ENCODE data around the gene ISOC2. TPM values are rescaled to one million over a fixed set of nuclear protein-coding genes. Genes with fewer than 3 reads are reported as not detected.

ISOC2 gene
- total RNA-seq, 3 donors from 2014 or later (not counting 1 experiment from before 2014, with no cell fraction given) = 7.2 to 12.4 (median 9.5) TPM

- TF ChIP-seq CTCF (IDR thresholded peaks at IDR 0.05) = no peak
- peak within 1 kb of the TSS; percentile 74 for H3K27ac ChIP-seq (ENCODE audit: low read length)
- Mint-ChIP-seq H3K36me3 (no peaks in the 10 kb centered on the region), H3K27ac (peak within 1 kb of the TSS; percentile 86 to 90), H3K4me3 (peak within 1 kb of the TSS; percentile 89), H3K4me1 (peaks cover 31 to 37% of the 10 kb centered on the region in 2 donors), H3K9me3 (no peaks in the 10 kb centered on the region), H3K27me3 (ENCODE audit: low read depth in 2 of 2) (no peaks in the 10 kb centered on the region)
- no peaks in the 10 kb centered on the region for H3K27me3 ChIP-seq (ENCODE audit: control insufficient read depth, insufficient read depth, low read length)
- peak; percentile 97 to 99 for DNase-seq
- no peaks in the 10 kb centered on the region for H3K9me3 ChIP-seq (ENCODE audit: control insufficient read depth, insufficient read depth, low read length)
- peaks cover 20% of the 10 kb centered on the region for H3K4me1 ChIP-seq (ENCODE audit: control insufficient read depth, insufficient read depth, low read length)
- peak; percentile 91 to 96 (median 92) for ATAC-seq
- intact Hi-C loops (cut with micrococcal nuclease) = loop anchor here (1.0 to 2.0 kb wide), 2 partner anchors 15 to 123 kb away; partner anchors contain the start of genes FIZ1 and ISOC2
- WGBS (ENCODE audit: insufficient coverage) = 1% methylated on average over 59 of the region's 61 CpGs
- H3K4me3 ChIP-seq (ENCODE audit: low read length) = peak within 1 kb of the TSS; percentile 49
- no peaks in the 10 kb centered on the region for H3K36me3 ChIP-seq (ENCODE audit: control insufficient read depth, insufficient read depth, low read length)
These were observed 14.8 kb upstream of the ISOC2 start, which contains the start of gene ZNF628 for GRCh38 chr19:55476100-55476775. Gene ZNF628, plus strand, starts transcription at chr19:55476617. Its CDS starts 3,294 bp downstream, at chr19:55479911.

GRCh38 chr19:55474269-55475265, 13.1 kb upstream of the ISOC2 start:
- Histone ChIP-seq H3K4me1 (ENCODE audit: control insufficient read depth, insufficient read depth, low read length) (peaks cover 20% of the 10 kb centered on the region), H3K36me3 (ENCODE audit: control insufficient read depth, insufficient read depth, low read length) (no peaks in the 10 kb centered on the region), H3K27ac (ENCODE audit: low read length) (no peak overlapping the region), H3K4me3 (ENCODE audit: low read length) (no peak overlapping the region), H3K27me3 (ENCODE audit: control insufficient read depth, insufficient read depth, low read length) (no peaks in the 10 kb centered on the region), H3K9me3 (ENCODE audit: control insufficient read depth, insufficient read depth, low read length) (no peaks in the 10 kb centered on the region)
- Mint-ChIP-seq H3K27ac (no peak overlapping the region), H3K27me3 (ENCODE audit: low read depth in 2 of 2) (no peaks in the 10 kb centered on the region), H3K4me1 (peaks cover 26 to 31% of the 10 kb centered on the region in 2 donors), H3K36me3 (no peaks in the 10 kb centered on the region), H3K9me3 (no peaks in the 10 kb centered on the region), H3K4me3 (no peak overlapping the region)
- ATAC-seq (no peak), DNase-seq (no peak)
- intact Hi-C loops (cut with micrococcal nuclease) = no loop called here
- no peak for TF ChIP-seq CTCF (IDR thresholded peaks at IDR 0.05)
- WGBS (ENCODE audit: insufficient coverage) = 95% methylated on average over 18 of the region's 19 CpGs

GRCh38 chr19:55473225-55474012, 12.0 kb upstream of the ISOC2 start:
- no peaks in the 10 kb centered on the region for H3K9me3 Mint-ChIP-seq
- 91% methylated on average over 14 of the region's 16 CpGs for WGBS (ENCODE audit: insufficient coverage)
- no peak overlapping the region for H3K27ac ChIP-seq (ENCODE audit: low read length)

More at GRCh38 chr19:55473225-55474012, 12.0 kb upstream of the ISOC2 start:
- intact Hi-C loops (cut with micrococcal nuclease) = no loop called here
- Mint-ChIP-seq H3K4me3 (no peak overlapping the region), H3K27me3 (ENCODE audit: low read depth in 2 of 2) (no peaks in the 10 kb centered on the region), H3K4me1 (peaks cover 14 to 20% of the 10 kb centered on the region in 2 donors), H3K27ac (no peak overlapping the region), H3K36me3 (no peaks in the 10 kb centered on the region)
- H3K27me3 ChIP-seq (ENCODE audit: control insufficient read depth, insufficient read depth, low read length) = no peaks in the 10 kb centered on the region
- DNase-seq (no peak), ATAC-seq (no peak)
- no peak for TF ChIP-seq CTCF (IDR thresholded peaks at IDR 0.05)
- H3K4me1 ChIP-seq (ENCODE audit: control insufficient read depth, insufficient read depth, low read length) = peaks cover 20% of the 10 kb centered on the region
- H3K4me3 ChIP-seq (ENCODE audit: low read length) = no peak overlapping the region
- no peaks in the 10 kb centered on the region for H3K9me3 ChIP-seq (ENCODE audit: control insufficient read depth, insufficient read depth, low read length)
- H3K36me3 ChIP-seq (ENCODE audit: control insufficient read depth, insufficient read depth, low read length) = no peaks in the 10 kb centered on the region

Data from natural killer cell (primary cell).